Suprapubic skin (tissue), 4 donors: ENCODE measurements around the gene UGT1A8.

Experiments
- CTCF ChIP-seq, 2 donors: fragments of 200-600 bp in 1 of 2; fragments of 450-650 bp in 1 of 2; sonication (generic) in 1 of 2; IDR thresholded peaks; one replicate each; pipeline ENCODE4 v1.5.1; 2016 to 2019; ENCODE audit warnings: antibody characterized with exemption in 2 of 2, mild to moderate bottlenecking in 1 of 2, moderate library complexity in 1 of 2
- EP300 ChIP-seq: sonication (generic); formaldehyde crosslinking; IDR thresholded peaks from one replicate; pipeline ENCODE4 v1.6.1; 2017; ENCODE audit warnings: antibody characterized with exemption
- POLR2A ChIP-seq, 2 donors: fragments of 450-650 bp; IDR thresholded peaks; one replicate each; pipeline ENCODE4 v1.6.1; 2017; ENCODE audit warnings: antibody characterized with exemption in 2 of 2, mild to moderate bottlenecking in 2 of 2, moderate library complexity in 2 of 2
- POLR2AphosphoS5 ChIP-seq, 3 donors: sonication (generic); formaldehyde crosslinking; IDR thresholded peaks; one replicate each; pipeline ENCODE4 v1.6.1; 2017; ENCODE audit warnings: antibody characterized with exemption in 3 of 3

- no peak for TF ChIP-seq CTCF (IDR thresholded peaks at IDR 0.05)
- TF ChIP-seq POLR2A (IDR thresholded peaks at IDR 0.05): no peak
- TF ChIP-seq POLR2AphosphoS5 (IDR thresholded peaks at IDR 0.05): no peak
- TF ChIP-seq EP300: no peak
Measured at GRCh38 chr2:233816771-233817170, 199.3 kb downstream of the UGT1A8 start.
